Urinary bladder (tissue), 4 donors: Measurements from ENCODE around the gene FOXN4. TPM values are rescaled to one million over a fixed set of nuclear protein-coding genes. Genes with fewer than 3 reads are reported as not detected.

ENCODE experiments used
- DNase-seq: peaks from one replicate; pipeline ENCODE4 v3.0.0-alpha.2; 2015; ENCODE audit errors: extremely low spot score
- H3K27ac ChIP-seq: one replicate; pipeline ENCODE4 v1.5.1; 2013; ENCODE audit warnings: low read depth, mild to moderate bottlenecking, moderate library complexity
- H3K36me3 ChIP-seq: one replicate; pipeline ENCODE4 v1.6.1; 2013; ENCODE audit warnings: mild to moderate bottlenecking, moderate library complexity; ENCODE audit not compliant: insufficient read depth
- H3K4me1 ChIP-seq: one replicate; pipeline ENCODE4 v1.6.1; 2013; ENCODE audit warnings: mild to moderate bottlenecking, moderate library complexity; ENCODE audit not compliant: insufficient read depth
- H3K4me3 ChIP-seq: one replicate; pipeline ENCODE4 v1.5.1; 2013; ENCODE audit warnings: low read depth, low read length
- WGBS: extraction: QIAGEN DNeasy Blood & Tissue Kit; methylation state at CpG from one replicate; pipeline ENCODE4 v1.1.7; 2013; 5-methylcytosine and 5-hydroxymethylcytosine counted together
- polyA plus RNA-seq: library from polyadenylated mRNA; stranded (reverse); fragments of 200-250 nt; gene quantifications from one replicate; pipeline ENCODE4 v1.2.3, GENCODE V29; 2013
- total RNA-seq: library from RNA; depleted of rRNA; stranded (reverse); fragments of >200 nt; gene quantifications from one replicate; pipeline ENCODE4 v1.2.3, GENCODE V29; 2014
- donor health status: healthy with polysubstance abuse.
- donor health status: healthy.

The FOXN4 gene
- total and polyA plus RNA-seq, 2 donors, result not detected

DNA sequence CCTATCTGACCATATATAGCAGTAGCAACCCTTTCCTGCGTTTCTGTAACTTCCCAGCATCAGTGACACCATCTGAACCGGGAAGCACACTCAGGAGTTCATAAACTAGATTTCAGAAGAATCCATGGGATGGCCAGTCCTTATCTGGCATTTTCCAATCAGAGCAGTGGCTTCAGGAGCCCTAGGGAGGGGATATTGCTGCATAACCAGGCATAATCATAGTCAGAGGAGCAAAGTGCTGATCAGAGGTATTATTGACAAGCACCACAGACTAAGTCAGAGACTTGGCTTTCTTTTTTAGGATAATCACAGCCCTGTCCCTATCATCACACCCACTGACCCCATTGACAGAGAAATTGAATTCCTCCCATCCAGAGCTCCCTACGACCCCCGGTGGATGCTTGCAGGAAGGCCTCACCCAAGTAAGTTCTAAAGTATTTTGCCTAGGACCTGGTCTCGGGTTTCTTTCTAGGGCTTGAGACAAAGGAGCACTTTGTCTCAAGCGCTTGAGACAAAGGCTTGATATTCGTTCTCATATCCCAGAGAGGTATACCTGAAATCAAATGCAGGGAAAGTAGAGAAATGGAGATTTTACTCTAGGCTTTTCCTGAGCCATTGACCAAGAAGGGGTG, 55.1 kb downstream of the FOXN4 start:
- Histone ChIP-seq H3K4me1 (no peaks in the 10 kb centered on the region), H3K27ac (no peak overlapping the region), H3K4me3 (no peak overlapping the region), H3K36me3 (no peaks in the 10 kb centered on the region)
- no peak for DNase-seq
- WGBS, result 97% methylated on average over 7 of the region's 7 CpGs

DNA sequence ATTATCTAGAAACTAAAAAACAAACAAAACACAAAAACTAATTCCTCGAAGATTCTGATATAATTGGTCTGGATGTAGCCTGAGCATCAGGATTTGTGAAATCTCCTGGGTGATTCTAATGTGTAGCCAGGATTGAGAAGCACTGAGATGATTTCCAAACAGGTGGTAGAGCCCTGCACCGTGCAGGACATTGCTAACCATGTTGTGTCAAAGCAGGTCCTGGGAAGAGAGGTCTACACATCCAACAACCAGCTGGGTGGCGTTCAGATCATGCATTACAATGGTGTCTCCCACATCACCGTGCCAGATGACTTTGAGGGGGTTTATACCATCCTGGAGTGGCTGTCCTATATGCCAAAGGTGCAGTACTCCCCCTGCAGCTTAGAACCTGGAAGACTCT, 56.3 kb downstream of the FOXN4 start:
- Histone ChIP-seq H3K4me1 (no peaks in the 10 kb centered on the region), H3K4me3 (no peak overlapping the region), H3K36me3 (no peaks in the 10 kb centered on the region), H3K27ac (no peak overlapping the region)
- WGBS, result 96% methylated on average over 4 of the region's 4 CpGs
- DNase-seq, result no peak

DNA sequence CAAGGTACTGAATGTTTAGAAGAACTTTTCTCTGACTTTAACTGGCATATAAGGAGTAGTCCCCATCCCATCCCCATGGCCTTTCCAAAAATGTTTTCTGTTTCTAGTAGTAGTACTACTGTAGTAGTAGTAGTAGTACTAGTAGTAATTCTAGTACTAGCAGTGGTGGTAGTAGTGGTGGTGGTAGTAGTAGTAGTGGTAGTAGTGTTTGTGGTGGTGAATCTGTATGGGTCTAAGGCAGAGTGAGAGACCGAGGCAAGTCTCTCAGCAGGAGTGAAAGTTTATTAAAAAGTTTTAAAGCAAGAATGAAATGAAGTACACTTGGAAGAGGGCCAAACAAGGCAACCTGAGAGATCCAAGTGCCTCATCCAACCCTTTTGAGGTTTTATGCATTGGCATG, 58.6 kb downstream of the FOXN4 start:
- DNase-seq, result no peak
- H3K4me3 ChIP-seq, result no peak overlapping the region
- no peaks in the 10 kb centered on the region for H3K4me1 ChIP-seq
- no peak overlapping the region for H3K27ac ChIP-seq
- H3K36me3 ChIP-seq, result no peaks in the 10 kb centered on the region
- WGBS, result 64% methylated on average over 1 of the region's 1 CpG

DNA sequence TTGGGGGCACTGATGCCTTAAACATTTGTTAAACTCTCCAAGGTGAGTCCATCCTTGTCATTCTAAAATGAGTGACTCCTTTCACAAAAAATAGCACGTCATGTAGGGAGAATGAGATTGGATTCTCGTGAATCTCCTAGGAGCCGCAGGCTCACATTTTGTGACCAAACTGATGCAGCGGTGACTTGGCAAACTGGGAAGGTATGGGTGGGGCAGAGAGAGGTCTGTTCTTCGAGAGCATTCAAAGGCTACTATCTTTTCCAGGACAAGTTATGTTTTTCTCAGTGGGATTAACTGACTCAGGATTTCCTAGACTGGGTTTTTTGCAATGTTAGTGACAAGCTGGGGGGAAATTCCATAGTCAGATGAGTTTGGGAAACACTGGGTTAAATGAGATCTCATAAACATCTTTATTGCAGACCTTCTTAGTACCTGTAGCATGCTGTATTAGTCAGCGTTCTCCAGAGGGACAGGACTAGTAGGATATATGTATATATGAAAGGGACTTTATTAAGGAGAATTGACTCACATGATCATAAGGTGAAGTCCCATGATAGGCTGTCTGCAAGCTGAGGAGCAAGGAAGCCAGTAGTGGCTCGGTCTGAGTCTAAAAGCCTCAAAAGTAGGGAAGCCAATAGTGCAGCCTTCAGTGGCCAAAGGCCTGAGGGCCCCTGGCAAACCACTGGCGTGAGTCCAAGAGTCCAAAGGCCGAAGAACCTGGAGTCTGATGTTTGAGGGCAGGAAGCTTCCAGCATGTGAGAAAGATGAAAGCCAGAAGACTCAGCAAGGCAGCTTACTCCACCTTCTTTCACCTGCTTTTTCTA, 61.0 kb downstream of the FOXN4 start:
- DNase-seq, result no peak
- WGBS, result 69% methylated on average over 9 of the region's 9 CpGs
- H3K36me3 ChIP-seq, result no peaks in the 10 kb centered on the region
- no peak overlapping the region for H3K4me3 ChIP-seq
- H3K4me1 ChIP-seq, result no peaks in the 10 kb centered on the region
- no peak overlapping the region for H3K27ac ChIP-seq

DNA sequence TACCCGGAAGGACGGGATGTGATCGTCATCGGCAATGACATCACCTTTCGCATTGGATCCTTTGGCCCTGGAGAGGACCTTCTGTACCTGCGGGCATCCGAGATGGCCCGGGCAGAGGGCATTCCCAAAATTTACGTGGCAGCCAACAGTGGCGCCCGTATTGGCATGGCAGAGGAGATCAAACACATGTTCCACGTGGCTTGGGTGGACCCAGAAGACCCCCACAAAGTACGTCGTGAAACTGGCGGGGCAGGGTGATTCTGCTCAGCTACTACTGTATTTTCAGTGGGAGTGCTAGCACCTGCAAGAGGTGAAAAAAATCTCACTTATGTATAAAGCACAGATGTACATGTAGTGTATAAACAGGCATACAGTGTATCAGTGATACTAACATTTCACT, 62.9 kb downstream of the FOXN4 start:
- Histone ChIP-seq H3K4me1 (no peaks in the 10 kb centered on the region), H3K4me3 (no peak overlapping the region), H3K36me3 (peaks cover 8% of the 10 kb centered on the region), H3K27ac (no peak overlapping the region)
- WGBS, result 95% methylated on average over 15 of the region's 15 CpGs
- no peak for DNase-seq

DNA sequence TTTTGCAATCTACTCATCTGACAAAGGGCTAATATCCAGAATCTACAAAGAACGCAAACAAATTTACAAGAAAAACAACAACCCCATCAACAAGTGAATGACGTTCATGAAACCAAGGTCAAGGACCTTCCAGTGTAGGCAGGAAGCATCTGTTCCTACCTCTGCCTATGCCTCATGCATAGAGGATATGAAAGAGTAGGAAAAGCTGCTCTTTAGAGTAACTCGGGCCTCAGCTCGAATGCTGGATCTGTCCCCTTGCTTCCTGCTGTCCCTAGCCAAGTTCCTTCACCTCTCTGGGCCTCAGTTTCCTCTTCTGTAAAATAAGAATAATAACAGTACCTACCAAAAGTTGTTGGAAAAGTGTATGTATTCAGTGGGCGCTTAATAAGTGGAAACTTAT, 65.0 kb downstream of the FOXN4 start:
- 93% methylated on average over 5 of the region's 5 CpGs for WGBS
- H3K36me3 ChIP-seq, result peaks cover 8% of the 10 kb centered on the region
- H3K4me3 ChIP-seq, result no peak overlapping the region
- H3K4me1 ChIP-seq, result no peaks in the 10 kb centered on the region
- no peak for DNase-seq
- H3K27ac ChIP-seq, result no peak overlapping the region

DNA sequence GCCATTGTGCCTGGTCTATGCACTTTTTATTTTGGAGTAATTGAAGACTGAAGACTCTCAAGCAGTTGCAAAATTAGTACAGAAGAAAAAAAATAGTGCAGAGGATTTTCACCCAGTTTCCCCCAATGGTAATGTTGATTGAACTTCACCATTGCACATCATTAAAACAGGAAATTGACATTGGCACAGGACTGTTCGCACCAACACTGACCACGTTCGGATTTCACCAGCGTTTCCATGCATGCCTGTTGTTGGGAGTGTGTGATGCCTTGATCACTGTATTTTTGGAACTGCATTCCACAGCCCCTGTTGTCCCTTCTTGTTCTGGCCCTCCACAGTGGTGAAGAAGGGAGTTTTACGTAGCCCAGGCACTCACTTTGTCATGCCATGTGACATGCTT, 67.1 kb downstream of the FOXN4 start:
- Histone ChIP-seq H3K27ac (no peak overlapping the region), H3K4me1 (no peaks in the 10 kb centered on the region), H3K36me3 (peaks cover 8% of the 10 kb centered on the region), H3K4me3 (no peak overlapping the region)
- DNase-seq, result no peak
- 90% methylated on average over 5 of the region's 5 CpGs for WGBS

DNA sequence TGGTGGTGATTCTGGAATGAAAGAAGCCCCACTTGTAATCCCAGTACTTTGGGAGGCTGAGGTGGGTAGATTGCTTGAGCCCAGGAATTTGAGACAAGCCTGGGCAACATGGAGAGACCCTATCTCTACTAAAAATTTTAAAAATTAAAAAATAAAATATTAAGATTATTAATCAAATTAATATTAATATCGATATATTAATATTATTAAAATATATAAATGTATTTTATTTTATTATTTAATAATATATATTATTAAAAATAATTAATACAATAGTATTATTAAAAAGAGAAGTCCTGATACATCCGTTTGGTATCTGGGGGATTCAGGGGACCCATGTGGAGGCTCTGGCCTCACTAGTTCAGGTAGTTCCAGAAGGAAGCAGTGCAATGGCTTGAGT, 68.7 kb downstream of the FOXN4 start:
- WGBS, result 93% methylated on average over 2 of the region's 2 CpGs
- H3K27ac ChIP-seq, result no peak overlapping the region
- no peak overlapping the region for H3K4me3 ChIP-seq
- H3K36me3 ChIP-seq, result peaks cover 8% of the 10 kb centered on the region
- H3K4me1 ChIP-seq, result no peaks in the 10 kb centered on the region
- DNase-seq, result no peak

DNA sequence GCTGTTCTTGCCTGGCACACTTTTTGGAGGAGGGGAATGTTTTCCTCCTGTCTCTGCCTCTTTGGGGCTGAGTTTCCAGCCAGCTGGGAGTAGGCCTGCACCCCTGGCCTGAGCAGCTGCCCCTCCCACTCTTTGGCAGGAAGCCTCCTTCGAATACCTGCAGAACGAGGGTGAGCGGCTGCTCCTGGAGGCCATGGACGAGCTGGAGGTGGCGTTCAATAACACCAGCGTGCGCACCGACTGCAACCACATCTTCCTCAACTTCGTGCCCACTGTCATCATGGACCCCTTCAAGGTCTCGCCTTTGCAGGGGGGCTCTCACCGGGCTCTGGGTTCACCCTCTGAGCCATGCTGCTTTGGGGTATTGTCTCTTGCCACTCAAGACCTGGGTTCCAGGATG, 69.4 kb downstream of the FOXN4 start:
- no peaks in the 10 kb centered on the region for H3K4me1 ChIP-seq
- 86% methylated on average over 11 of the region's 11 CpGs for WGBS
- peaks cover 8% of the 10 kb centered on the region for H3K36me3 ChIP-seq
- H3K27ac ChIP-seq, result no peak overlapping the region
- DNase-seq, result no peak
- H3K4me3 ChIP-seq, result no peak overlapping the region

DNA sequence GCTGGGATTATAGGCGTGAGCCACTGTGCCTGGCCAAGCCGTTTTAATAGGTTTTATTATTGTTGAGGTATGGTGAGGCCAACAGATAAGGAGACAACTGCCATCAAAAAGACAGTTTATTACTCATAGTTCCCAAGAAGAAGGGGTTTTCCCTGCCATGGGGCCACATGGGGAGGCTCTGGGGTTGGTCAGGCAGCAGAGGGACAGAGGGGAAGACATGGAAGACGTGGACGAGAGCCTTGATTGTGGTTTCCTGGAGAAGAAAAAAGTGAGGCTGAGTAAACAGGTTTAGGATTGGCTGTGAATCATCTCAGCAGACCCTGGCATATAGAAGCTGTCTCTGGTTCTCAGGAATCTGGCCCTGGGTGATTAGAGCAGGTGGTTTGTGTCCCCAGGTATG, 69.9 kb downstream of the FOXN4 start:
- H3K4me1 ChIP-seq, result no peaks in the 10 kb centered on the region
- no peak overlapping the region for H3K4me3 ChIP-seq
- peaks cover 8% of the 10 kb centered on the region for H3K36me3 ChIP-seq
- WGBS, result 80% methylated on average over 4 of the region's 4 CpGs
- no peak overlapping the region for H3K27ac ChIP-seq
- DNase-seq, result no peak

DNA sequence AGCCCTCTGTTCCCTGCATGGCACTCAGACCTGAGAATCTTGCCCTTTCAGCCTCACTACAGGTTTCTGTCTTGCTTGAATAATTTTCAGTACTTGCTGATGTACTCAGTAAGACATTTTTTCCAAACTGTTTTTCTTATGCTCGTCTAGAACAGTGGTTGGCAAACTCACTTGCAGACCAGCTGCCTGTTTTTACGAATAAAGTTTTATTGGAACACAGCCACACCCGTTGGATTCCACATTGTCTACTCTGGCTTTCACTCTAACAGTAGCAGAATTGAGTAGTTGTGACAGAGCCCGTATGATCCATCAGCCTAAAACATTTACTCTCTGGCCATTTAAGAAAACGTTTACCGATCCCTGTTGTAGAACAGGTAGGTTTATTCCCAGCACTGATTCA, 72.8 kb downstream of the FOXN4 start:
- Histone ChIP-seq H3K4me1 (no peaks in the 10 kb centered on the region), H3K36me3 (no peaks in the 10 kb centered on the region), H3K27ac (no peak overlapping the region), H3K4me3 (no peak overlapping the region)
- DNase-seq, result no peak
- 78% methylated on average over 6 of the region's 6 CpGs for WGBS

DNA sequence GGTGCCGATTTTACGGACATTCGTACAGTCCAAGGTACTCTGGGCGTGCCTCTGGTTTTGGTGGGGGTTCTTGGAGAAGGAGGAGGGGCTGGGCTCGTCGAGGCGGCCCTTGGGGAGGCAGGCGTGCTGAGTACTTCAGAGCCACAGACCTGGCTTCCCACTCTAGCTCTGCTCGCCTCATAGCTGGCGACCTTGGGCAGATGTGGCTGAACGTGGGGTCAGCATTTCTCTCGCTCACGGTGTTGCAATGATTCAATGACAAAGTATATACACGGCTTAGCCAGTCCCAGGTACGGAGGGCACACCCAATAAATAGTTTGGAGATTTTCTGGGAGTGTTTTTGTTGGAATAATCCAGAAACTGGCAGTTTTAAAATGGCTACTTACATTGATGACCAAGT, 75.1 kb downstream of the FOXN4 start:
- Histone ChIP-seq H3K4me3 (no peak overlapping the region), H3K36me3 (no peaks in the 10 kb centered on the region), H3K4me1 (no peaks in the 10 kb centered on the region), H3K27ac (no peak overlapping the region)
- 87% methylated on average over 15 of the region's 15 CpGs for WGBS
- DNase-seq, result no peak

DNA sequence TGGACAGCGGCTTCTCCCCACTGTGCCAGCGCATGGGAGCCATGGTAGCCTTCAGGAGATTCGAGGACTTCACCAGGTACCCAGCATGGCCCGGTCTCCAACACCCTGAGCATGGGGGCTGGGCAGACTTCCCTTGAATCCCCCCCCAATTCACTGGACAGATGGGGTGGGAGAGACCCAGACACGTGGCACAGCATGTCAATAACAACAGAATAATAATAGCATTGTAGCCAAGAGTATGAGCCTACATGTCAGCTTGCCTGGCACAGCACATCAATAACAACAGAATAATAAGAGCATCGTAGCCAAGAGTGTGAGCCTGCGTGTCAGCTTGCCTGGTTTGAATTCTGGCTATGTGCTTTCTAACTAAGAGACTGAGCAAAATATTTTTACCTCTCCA, 76.4 kb downstream of the FOXN4 start:
- DNase-seq, result no peak
- Histone ChIP-seq H3K27ac (no peak overlapping the region), H3K36me3 (no peaks in the 10 kb centered on the region), H3K4me1 (no peaks in the 10 kb centered on the region), H3K4me3 (no peak overlapping the region)
- WGBS, result 94% methylated on average over 7 of the region's 7 CpGs

DNA sequence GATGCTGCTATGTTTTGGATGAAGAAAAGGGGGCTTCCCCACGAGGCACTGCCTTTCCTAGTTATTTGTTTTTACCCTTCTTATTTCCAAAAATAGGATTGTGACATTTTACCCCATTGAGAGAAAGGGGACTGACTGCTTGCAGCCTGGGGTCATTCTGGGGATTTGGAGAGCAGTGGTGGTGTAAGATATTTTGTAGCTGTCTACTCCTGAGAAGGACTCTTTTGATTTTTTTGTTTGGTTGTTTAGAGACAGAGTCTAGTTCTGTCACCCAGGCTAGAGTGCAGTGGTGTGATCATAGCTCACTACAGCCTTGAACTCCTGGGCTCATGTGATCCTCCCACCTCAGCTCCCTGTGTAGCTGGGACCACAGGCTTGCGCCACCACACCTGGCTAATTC, 78.9 kb downstream of the FOXN4 start:
- H3K36me3 ChIP-seq, result no peaks in the 10 kb centered on the region
- H3K4me1 ChIP-seq, result no peaks in the 10 kb centered on the region
- no peak overlapping the region for H3K27ac ChIP-seq
- 66% methylated on average over 2 of the region's 2 CpGs for WGBS
- no peak overlapping the region for H3K4me3 ChIP-seq
- no peak for DNase-seq
